GM06990 (cell line): ENCODE measurements around the gene DSCAML1.
A peak's percentile ranks its signal among the peaks of the same experiment; 100 is the strongest.
"Not testable (repeated sequence)": the region's sequence is repeated elsewhere in the genome, so short reads cannot be mapped to it uniquely, and the experiment has no call there.

Experiments
- DNase-seq: peaks from one replicate; pipeline ENCODE4 v3.0.0-alpha.2; 2011; ENCODE audit not compliant: insufficient read length; ENCODE audit errors: extremely low read depth
- H3K27me3 ChIP-seq: replicated peaks from 2 replicates; pipeline ENCODE4 v1.6.0; 2011; ENCODE audit warnings: low read length; ENCODE audit not compliant: control insufficient read depth, insufficient read depth
- H3K36me3 ChIP-seq: 2 replicates; pipeline ENCODE4 v1.5.1; 2011; ENCODE audit warnings: low read length; ENCODE audit not compliant: control insufficient read depth, insufficient read depth
- H3K4me3 ChIP-seq: replicated peaks from 2 replicates; pipeline ENCODE4 v1.5.1; 2011; ENCODE audit warnings: low read depth, mild to moderate bottlenecking, control low read depth, low read length
- TF ChIP-seq, protein P1 (sequence below): IDR thresholded peaks from 2 replicates; pipeline ENCODE4 v1.5.1; 2011; ENCODE audit warnings: low read length, control low read depth, mild to moderate bottlenecking, inconsistent platforms; ENCODE audit not compliant: insufficient read depth, poor library complexity, severe bottlenecking

DSCAML1 gene

DNA sequence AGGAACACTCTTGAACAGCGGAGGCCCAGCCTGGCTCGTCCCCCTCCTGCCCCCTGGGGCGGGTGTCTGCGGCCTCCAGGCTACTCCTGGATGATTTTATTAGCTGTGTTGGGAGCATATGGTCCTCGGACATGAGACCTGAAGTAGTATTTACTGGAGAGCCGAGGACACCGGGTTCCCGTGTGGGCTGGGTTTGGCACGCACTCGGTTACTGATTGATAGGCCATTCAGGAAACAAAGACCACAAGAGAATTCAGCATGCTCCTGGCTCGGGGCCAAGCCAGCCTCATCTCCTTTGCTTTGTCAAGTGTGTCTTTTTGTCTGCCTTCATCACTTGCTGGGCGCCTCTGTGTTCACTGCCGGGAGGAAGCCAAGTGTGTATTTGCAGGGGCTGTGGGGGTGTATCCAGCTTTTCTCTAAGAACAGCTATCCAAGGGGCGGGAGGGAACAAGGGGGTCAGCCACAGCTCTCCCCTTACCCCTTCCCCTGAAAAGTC lies 17.8 kb upstream of the DSCAML1 start:
- H3K27me3 ChIP-seq, result no peaks in the 10 kb centered on the region
- no peaks in the 10 kb centered on the region for H3K36me3 ChIP-seq
- H3K4me3 ChIP-seq, result peak overlapping the region; percentile 47
- TF ChIP-seq, protein P1, sequence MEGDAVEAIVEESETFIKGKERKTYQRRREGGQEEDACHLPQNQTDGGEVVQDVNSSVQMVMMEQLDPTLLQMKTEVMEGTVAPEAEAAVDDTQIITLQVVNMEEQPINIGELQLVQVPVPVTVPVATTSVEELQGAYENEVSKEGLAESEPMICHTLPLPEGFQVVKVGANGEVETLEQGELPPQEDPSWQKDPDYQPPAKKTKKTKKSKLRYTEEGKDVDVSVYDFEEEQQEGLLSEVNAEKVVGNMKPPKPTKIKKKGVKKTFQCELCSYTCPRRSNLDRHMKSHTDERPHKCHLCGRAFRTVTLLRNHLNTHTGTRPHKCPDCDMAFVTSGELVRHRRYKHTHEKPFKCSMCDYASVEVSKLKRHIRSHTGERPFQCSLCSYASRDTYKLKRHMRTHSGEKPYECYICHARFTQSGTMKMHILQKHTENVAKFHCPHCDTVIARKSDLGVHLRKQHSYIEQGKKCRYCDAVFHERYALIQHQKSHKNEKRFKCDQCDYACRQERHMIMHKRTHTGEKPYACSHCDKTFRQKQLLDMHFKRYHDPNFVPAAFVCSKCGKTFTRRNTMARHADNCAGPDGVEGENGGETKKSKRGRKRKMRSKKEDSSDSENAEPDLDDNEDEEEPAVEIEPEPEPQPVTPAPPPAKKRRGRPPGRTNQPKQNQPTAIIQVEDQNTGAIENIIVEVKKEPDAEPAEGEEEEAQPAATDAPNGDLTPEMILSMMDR, result no peak
- peak; percentile 87 for DNase-seq

DNA sequence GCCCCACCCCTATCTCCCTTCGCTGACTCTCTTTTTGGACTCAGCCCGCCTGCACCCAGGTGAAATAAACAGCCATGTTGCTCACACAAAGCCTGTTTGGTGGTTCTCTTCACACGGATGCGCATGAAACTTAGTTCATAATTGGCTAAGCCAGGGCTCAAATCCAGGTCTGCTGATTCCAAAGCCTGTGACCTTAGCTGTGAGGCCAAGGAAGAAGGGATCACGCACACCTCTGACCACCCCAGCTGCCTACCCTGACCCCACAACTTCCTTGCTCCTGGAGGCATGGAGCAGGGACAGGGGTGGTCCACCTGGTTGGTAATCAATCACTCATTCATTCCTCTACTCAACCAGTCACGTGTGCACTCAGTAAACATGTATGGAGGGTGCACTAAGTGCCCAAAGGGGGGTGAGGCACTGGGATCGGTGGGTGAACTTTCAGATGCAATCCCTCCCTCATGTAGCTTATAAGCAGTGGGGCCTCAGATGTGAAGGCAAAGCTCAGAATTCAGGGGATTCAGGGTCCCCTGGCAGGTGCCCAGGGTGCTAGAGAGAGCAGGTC lies 17.3 kb upstream of the DSCAML1 start:
- H3K36me3 ChIP-seq, result no peaks in the 10 kb centered on the region
- TF ChIP-seq, protein P1, result no peak
- H3K4me3 ChIP-seq, result no peak overlapping the region
- no peak for DNase-seq
- H3K27me3 ChIP-seq, result no peaks in the 10 kb centered on the region

DNA sequence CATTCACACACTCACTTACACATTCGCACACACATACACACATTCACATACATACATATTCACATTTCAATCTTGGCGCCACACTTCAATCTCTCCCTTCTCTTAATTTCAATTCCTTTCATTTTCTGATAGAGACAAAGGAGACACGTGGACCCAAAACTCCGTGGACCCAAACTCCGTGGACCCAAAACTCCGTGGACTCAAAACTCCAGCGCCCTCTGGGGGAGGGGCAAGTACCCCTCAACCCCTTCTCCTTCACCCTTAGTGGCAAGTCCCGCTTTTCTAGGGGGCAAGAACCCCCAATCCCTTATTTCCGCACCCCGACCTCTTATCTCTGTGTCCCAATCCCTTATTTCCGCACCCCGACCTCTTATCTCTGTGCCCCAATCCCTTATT lies 13.0 kb upstream of the DSCAML1 start:
- H3K27me3 ChIP-seq, H3K36me3 ChIP-seq, DNase-seq, H3K4me3 ChIP-seq: not testable (repeated sequence)

DNA sequence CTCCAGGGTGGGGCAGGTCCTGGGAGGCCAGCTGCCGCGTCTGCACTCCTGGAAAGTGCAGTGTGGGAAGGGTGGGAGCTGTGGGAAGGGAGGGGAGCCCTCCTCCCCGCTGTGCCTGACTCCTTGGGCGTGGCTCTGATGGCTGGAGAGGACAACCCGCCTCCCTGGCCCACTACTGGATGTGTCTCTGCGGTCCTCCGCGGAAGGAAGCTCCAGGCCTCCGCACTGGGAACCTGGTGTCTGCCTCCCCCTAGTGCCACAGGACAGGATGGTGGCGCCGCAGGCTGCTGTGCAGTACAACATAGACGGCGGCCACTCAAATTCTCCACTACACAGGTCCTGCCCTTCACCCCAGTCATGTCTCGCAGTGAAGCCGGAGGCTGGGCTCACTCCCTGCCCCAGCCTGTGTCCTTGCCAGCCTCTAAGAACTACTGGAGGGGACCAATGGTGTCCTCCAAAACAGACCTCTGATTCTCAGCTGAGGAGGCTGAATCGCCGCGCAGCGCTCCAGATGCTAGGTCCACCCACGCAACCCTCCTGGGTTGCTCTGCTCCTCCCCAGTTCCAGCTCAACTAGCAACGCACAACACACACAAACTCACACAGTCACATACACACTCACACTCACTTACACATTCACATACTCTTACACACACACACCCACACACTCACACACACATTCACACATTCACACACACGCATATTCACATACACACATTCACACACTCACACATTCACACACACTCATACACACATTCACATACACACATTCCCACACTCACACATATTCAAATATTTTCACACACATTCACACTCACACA lies 12.4 kb upstream of the DSCAML1 start:
- DNase-seq, result no peak
- no peaks in the 10 kb centered on the region for H3K36me3 ChIP-seq
- TF ChIP-seq, protein P1, result no peak
- no peaks in the 10 kb centered on the region; the same call in 1 of the 2 replicates for H3K27me3 ChIP-seq
- H3K4me3 ChIP-seq, result no peak overlapping the region

DNA sequence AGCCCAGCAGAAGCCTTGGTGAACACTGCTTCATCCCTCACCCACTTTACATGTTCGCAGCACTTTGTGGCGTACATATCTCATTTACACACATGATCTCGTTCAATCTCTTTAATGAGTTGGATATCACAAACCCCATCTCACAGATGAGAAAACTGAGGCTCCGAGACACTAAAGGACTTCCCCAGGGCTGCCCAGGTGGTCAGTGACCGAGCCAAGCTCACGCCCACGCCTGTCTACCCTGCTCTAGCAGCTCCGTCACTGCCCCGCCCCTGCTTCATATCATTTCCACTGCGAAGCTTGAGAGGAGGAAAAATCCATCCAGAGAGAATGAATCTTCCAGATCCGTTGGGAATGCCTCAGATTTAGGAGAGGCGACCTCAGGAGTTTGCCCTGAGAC lies 11.8 kb upstream of the DSCAML1 start:
- Histone ChIP-seq H3K27me3 (no peaks in the 10 kb centered on the region; the same call in 1 of the 2 replicates), H3K4me3 (no peak overlapping the region), H3K36me3 (no peaks in the 10 kb centered on the region)
- no peak for DNase-seq
- TF ChIP-seq, protein P1, result no peak
